Cardiac fibroblast (primary cell): ENCODE data around the gene DUOXA1.
"Not testable (repeated sequence)": the region's sequence is repeated elsewhere in the genome, so short reads cannot be mapped to it uniquely, and the experiment has no call there.

Source experiments
- DNase-seq, 2 donors: peaks; one replicate each; pipeline versions ENCODE4 v3.0.0 to v3.0.0-alpha.2; 2010; ENCODE audit warnings: low read depth in 2 of 2
- H3K4me3 ChIP-seq, 2 donors: replicated peaks in 1 of 2; 1 replicate in 1 of 2; 2 replicates in 1 of 2; pipeline ENCODE4 v1.5.1; 2011; ENCODE audit warnings: low read depth in 2 of 2, low read length in 2 of 2, mild to moderate bottlenecking in 2 of 2, moderate library complexity in 1 of 2
- CTCF ChIP-seq: IDR thresholded peaks from one replicate; pipeline ENCODE4 v1.5.1; 2011; ENCODE audit warnings: low read depth, mild to moderate bottlenecking, low read length, inconsistent platforms

The DUOXA1 gene

GRCh38 chr15:45106002-45106790, 23.5 kb downstream of the DUOXA1 start:
- no peak overlapping the region for H3K4me3 ChIP-seq
- no peak for TF ChIP-seq CTCF

GRCh38 chr15:45105586-45105985, 24.1 kb downstream of the DUOXA1 start:
- no peak overlapping the region for H3K4me3 ChIP-seq
- TF ChIP-seq CTCF = no peak
- no peak for DNase-seq

More at GRCh38 chr15:45106002-45106790, 23.5 kb downstream of the DUOXA1 start:
- no peak for DNase-seq

GRCh38 chr15:45104170-45104569, 25.5 kb downstream of the DUOXA1 start:
- not testable (repeated sequence) for DNase-seq, H3K4me3 ChIP-seq

GRCh38 chr15:45102226-45102625, 27.5 kb downstream of the DUOXA1 start:
- TF ChIP-seq CTCF = no peak
- no peak overlapping the region for H3K4me3 ChIP-seq
- DNase-seq = no peak

GRCh38 chr15:45101749-45102148, 27.9 kb downstream of the DUOXA1 start:
- TF ChIP-seq CTCF = no peak
- H3K4me3 ChIP-seq = no peak overlapping the region
- DNase-seq = no peak

GRCh38 chr15:45100884-45101625, 28.6 kb downstream of the DUOXA1 start:
- DNase-seq = no peak
- no peak overlapping the region for H3K4me3 ChIP-seq
- TF ChIP-seq CTCF = no peak

- DNase-seq = no peak
- no peak for TF ChIP-seq CTCF
- H3K4me3 ChIP-seq = no peak overlapping the region
Observed at GRCh38 chr15:45099549-45100165, 30.0 kb downstream of the DUOXA1 start.
